PFSK-1 (cell line): ENCODE data around the gene COL13A1.

Experiments used
- FOXP2 ChIP-seq: optimal IDR thresholded peaks from 2 replicates; pipeline ENCODE3; 2011; ENCODE audit warnings: borderline replicate concordance, control low read depth, inconsistent platforms; ENCODE audit not compliant: insufficient read depth; ENCODE audit errors: extremely low read length, extremely low read depth
- POLR2AphosphoS5 ChIP-seq: IDR thresholded peaks from 2 replicates; pipeline ENCODE4 v1.6.1; 2012; ENCODE audit warnings: low read depth, mild to moderate bottlenecking, control low read depth, low read length, moderate library complexity
- SIN3A ChIP-seq: IDR thresholded peaks from 2 replicates; pipeline ENCODE4 v1.6.1; 2012; ENCODE audit warnings: mild to moderate bottlenecking, low read length, moderate library complexity, borderline replicate concordance; ENCODE audit not compliant: insufficient read depth
- TAF1 ChIP-seq: IDR thresholded peaks from 2 replicates; pipeline ENCODE4 v1.6.1; 2012; ENCODE audit warnings: low read length, control low read depth, borderline replicate concordance; ENCODE audit not compliant: insufficient read depth
- TF ChIP-seq, protein P1 (sequence below), 2 experiments: IDR thresholded peaks; 2 replicates each; pipeline versions ENCODE4 v1.6.1 to v1.8.0; 2011 to 2012; ENCODE audit warnings: low read depth in 2 of 2, low read length in 2 of 2, control low read depth in 1 of 2, inconsistent platforms in 1 of 2, mild to moderate bottlenecking in 1 of 2, moderate library complexity in 1 of 2; ENCODE audit not compliant: insufficient read depth in 1 of 2

The COL13A1 gene

GRCh38 chr10:69955897-69956740, 154.4 kb downstream of the COL13A1 start:
- TF ChIP-seq FOXP2: no peak
- no peak for TF ChIP-seq POLR2AphosphoS5
- TF ChIP-seq, protein P1, sequence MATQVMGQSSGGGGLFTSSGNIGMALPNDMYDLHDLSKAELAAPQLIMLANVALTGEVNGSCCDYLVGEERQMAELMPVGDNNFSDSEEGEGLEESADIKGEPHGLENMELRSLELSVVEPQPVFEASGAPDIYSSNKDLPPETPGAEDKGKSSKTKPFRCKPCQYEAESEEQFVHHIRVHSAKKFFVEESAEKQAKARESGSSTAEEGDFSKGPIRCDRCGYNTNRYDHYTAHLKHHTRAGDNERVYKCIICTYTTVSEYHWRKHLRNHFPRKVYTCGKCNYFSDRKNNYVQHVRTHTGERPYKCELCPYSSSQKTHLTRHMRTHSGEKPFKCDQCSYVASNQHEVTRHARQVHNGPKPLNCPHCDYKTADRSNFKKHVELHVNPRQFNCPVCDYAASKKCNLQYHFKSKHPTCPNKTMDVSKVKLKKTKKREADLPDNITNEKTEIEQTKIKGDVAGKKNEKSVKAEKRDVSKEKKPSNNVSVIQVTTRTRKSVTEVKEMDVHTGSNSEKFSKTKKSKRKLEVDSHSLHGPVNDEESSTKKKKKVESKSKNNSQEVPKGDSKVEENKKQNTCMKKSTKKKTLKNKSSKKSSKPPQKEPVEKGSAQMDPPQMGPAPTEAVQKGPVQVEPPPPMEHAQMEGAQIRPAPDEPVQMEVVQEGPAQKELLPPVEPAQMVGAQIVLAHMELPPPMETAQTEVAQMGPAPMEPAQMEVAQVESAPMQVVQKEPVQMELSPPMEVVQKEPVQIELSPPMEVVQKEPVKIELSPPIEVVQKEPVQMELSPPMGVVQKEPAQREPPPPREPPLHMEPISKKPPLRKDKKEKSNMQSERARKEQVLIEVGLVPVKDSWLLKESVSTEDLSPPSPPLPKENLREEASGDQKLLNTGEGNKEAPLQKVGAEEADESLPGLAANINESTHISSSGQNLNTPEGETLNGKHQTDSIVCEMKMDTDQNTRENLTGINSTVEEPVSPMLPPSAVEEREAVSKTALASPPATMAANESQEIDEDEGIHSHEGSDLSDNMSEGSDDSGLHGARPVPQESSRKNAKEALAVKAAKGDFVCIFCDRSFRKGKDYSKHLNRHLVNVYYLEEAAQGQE (IDR thresholded peaks at IDR 0.05; ENCODE audit: insufficient read depth in 1 of 2, low read depth in 2 of 2, low read length in 2 of 2): no peak
- TF ChIP-seq SIN3A: no peak
- no peak for TF ChIP-seq TAF1

DNA sequence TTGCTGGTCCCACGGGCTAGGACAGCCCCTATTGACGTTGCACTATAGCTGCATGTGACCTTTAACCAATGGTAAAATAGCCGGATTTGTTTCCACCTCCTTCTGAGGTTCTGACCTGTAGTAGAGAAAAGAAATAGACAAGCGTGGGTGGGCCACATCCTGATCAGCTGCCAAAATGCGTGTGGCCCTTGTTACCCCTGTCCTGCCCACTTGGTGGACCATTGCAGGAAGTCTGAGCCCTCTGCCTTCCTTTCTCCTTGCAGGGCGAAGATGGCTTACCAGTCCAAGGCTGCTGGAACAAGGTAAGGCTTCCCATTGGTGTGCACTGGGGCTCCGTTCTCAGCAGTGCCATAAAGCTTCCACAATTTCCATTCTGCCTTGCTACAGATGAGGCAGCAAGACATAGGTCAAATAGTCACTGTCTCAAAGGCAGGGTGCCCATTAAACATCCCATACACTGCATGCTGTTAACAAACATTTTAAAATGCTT, 155.1 kb downstream of the COL13A1 start:
- TF ChIP-seq, protein P1 (IDR thresholded peaks at IDR 0.05; ENCODE audit: insufficient read depth in 1 of 2, low read depth in 2 of 2, low read length in 2 of 2): no peak
- no peak for TF ChIP-seq SIN3A
- no peak for TF ChIP-seq TAF1
- TF ChIP-seq FOXP2: no peak
- no peak for TF ChIP-seq POLR2AphosphoS5

DNA sequence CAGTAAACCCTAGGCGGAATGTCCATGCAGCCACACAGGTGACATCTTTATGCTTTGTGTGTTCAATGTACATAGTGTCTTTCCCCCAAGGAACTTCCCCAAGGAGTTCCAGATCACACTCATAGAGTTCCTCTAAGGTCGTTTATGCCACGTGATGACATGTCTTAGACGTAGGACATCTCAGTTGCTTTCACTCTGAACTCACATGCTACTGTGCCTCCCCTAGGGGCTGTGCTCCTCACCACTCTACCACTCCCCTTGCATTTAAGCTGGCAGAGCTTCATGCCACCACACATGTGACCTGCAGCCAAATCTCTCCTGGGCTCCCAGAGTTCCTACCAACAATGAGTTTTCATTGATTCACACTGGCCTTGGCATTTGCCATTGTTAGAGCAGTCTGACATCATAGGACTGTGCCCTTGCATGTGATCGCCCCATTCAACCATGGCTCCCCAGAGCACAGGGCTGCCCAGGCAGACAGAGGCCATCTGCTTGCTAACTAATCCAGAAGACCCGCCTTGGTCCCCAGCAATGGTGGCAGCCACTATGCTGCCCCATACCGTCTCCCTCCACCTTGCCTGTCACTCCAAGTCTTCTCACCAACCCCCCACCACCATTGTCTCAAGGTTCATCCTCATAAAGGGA, 155.7 kb downstream of the COL13A1 start:
- TF ChIP-seq POLR2AphosphoS5: no peak
- TF ChIP-seq, protein P1 (IDR thresholded peaks at IDR 0.05; ENCODE audit: insufficient read depth in 1 of 2, low read depth in 2 of 2, low read length in 2 of 2): no peak
- no peak for TF ChIP-seq TAF1
- TF ChIP-seq FOXP2: no peak
- no peak for TF ChIP-seq SIN3A

GRCh38 chr10:69957886-69958555, 156.3 kb downstream of the COL13A1 start:
- TF ChIP-seq POLR2AphosphoS5: no peak
- TF ChIP-seq FOXP2: no peak
- TF ChIP-seq TAF1: no peak
- TF ChIP-seq, protein P1 (IDR thresholded peaks at IDR 0.05; ENCODE audit: insufficient read depth in 1 of 2, low read depth in 2 of 2, low read length in 2 of 2): no peak
- TF ChIP-seq SIN3A: no peak
